GM18499 (cell line): ENCODE results near the gene RELCH.
"Not testable (repeated sequence)": the region's sequence is repeated elsewhere in the genome, so short reads cannot be mapped to it uniquely, and the experiment has no call there.

Experiments used
- ATAC-seq: cut with Tn5 transposase; IDR thresholded peaks from one replicate; pipeline ENCODE4 v1.9.1; 2021; ENCODE audit warnings: moderate number of reproducible peaks; ENCODE audit not compliant: insufficient read depth, unreplicated experiment

RELCH gene, protein sequence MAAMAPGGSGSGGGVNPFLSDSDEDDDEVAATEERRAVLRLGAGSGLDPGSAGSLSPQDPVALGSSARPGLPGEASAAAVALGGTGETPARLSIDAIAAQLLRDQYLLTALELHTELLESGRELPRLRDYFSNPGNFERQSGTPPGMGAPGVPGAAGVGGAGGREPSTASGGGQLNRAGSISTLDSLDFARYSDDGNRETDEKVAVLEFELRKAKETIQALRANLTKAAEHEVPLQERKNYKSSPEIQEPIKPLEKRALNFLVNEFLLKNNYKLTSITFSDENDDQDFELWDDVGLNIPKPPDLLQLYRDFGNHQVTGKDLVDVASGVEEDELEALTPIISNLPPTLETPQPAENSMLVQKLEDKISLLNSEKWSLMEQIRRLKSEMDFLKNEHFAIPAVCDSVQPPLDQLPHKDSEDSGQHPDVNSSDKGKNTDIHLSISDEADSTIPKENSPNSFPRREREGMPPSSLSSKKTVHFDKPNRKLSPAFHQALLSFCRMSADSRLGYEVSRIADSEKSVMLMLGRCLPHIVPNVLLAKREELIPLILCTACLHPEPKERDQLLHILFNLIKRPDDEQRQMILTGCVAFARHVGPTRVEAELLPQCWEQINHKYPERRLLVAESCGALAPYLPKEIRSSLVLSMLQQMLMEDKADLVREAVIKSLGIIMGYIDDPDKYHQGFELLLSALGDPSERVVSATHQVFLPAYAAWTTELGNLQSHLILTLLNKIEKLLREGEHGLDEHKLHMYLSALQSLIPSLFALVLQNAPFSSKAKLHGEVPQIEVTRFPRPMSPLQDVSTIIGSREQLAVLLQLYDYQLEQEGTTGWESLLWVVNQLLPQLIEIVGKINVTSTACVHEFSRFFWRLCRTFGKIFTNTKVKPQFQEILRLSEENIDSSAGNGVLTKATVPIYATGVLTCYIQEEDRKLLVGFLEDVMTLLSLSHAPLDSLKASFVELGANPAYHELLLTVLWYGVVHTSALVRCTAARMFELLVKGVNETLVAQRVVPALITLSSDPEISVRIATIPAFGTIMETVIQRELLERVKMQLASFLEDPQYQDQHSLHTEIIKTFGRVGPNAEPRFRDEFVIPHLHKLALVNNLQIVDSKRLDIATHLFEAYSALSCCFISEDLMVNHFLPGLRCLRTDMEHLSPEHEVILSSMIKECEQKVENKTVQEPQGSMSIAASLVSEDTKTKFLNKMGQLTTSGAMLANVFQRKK

DNA sequence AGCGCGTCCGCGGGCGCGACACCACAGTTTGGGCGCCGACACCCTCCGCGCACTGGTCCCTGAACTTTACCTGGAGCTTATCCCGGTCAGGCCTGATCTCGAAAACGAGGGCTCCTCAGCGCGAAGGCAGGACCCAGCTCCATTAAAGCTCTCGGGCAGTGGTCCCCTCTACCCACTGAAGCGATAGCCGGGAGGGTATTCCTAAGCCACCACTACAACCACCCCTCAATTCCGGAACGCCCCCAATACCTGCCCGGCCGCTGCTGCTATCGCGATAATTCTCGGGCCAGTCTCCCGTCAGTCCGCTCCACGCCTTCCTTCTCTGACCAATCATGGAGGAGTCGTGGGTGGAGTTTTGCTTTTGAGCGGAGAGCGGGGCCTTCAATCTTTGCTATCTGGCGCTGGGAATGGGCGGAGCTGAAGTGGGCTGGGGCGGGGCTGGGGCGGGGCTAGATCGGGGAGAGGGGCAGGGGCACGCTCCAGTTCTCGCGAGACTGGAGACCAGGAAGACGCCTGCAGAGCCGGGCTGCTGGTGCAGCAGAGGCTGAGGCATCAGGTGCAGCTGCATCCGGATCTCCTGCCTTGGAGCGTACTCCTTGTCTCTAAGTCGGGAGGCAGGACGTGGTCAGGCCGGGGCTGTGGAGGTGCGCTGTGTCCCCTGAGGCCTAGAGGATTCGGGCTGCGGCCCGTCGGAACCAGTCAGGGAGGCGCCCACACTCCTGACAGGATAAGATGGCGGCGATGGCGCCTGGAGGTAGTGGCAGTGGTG is at the start of gene RELCH, which contains the start of gene PIGN:
Gene RELCH, plus strand, starts transcription at position 482 of the 769 bp plus-strand sequence. Its CDS starts 251 bp downstream, at position 733.
Gene PIGN, minus strand, starts transcription at position 283 of the 769 bp plus-strand sequence. CDS start 25,703 bp downstream, outside the sequence.
- ATAC-seq = peak; percentile 46

DNA sequence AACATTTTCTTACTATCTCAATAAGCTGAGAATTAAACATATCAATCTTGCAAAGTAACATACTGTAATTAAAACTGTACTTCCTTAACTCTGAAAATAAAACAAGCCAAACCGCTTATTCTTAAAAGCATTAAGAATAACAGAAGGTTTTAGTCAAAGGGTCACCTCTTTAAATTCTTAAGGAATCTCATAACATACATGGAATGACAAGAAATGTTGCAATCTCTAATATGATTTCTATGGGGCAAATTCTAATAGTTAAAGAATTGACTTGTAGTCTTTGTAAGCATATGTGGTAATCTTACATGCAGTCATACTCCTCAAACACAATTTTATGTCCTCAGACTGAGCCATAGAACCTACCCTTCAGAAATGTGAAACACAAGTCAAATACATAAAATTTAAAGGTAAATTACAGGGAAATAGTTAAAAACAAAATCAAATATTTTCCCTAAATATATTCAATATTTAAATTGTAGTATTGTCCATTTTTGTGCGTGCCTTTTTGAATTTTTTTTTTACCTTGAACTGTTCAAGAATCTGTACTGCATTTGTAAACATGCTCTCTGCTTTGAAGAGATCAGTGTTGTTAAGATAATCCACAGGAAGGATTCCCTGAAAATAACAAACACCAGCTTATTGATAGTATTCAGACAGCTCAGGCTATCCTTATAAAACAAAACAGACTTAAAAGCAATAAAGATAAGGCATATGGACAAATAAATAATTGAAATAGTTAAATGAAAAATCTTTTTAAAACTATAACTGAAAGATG is 48.4 kb upstream of the RELCH start:
- ATAC-seq = no peak

DNA sequence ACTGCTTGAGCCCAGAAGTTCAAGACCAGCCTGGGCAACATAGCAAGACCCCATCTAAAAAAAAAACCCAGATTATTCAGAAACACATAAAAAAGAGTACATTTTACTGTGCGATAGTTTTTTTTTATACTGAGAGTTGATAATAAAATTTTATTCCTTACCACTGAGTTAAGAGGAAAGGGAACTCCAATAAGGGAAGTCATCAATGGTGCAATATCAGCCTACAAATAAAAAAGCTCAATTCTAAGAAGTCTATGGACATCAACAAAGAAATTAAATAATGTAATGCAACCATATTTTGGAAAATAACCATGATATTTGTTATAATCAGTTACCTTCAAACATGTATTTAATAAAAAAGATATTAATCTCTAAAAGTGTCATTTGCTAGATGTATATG is 46.8 kb upstream of the RELCH start:
- no peak for ATAC-seq

DNA sequence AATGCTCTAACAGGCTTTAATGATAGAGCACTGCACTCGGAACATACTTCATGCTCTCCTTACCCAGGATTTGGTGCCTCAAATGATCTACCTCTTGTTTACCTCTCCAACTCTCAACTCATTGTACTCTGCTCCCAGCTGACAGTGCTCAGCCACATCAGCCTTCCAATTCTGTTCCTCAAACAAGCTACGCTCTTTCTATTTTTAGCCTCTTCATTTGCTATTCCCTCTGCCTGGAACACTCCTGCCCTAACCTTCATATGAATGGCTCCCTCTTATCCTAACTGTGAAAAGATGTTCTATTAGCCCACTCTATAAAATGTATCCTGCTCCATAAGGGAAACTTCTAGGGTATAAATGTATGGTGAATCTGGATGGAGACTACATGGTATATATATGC is 42.7 kb upstream of the RELCH start:
- no peak for ATAC-seq

DNA sequence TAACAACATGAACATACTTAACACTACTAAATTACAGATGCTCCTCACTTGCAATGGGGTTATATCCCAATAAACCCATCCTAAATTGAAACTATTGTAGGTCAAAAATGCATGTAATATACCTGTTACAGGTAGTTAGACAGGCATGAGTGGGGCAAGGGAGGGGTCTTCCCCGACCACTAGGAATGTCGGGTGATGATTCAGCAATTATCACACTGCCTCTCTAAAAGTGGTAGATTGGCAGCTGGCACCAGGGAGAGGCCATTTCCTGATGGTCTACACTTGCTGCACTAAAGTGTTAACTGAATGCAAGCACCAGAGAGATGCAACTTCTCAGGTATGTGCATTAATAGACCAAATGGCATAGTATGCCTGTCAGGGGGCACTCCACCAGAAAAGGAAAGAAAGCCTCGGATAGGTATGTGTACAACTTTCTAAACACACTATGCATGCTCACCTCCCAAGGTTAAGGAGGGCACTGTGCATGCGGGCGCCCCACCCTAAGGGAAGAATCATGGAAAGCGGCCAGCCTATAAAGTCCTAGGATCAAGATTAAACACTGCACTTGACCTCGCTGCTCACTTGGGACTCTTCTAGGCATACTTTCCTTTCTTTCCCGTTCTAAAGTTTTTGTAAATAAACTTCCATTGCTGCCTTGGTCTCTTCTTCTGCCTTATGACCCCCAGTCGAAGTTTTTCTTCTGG is 35.8 kb upstream of the RELCH start:
- no peak for ATAC-seq

DNA sequence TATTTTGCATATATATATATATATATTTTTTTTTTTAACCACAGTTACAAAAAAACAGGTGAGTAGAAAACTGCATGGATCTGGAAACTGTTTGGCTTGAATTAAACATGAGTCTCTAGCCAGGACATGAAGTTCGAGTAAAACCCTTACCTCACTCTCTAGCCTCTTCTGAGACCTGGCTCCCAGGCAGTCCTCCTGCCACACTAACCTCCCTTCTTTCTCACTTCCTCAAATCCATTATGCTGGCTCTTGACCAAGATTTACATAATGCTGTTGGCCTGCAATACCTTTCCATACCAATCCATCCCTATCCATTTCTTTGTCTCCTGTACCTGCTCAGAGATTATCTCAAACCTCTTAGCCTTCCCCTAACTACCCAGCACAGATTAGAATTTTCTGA is 34.2 kb upstream of the RELCH start:
- ATAC-seq = no peak

DNA sequence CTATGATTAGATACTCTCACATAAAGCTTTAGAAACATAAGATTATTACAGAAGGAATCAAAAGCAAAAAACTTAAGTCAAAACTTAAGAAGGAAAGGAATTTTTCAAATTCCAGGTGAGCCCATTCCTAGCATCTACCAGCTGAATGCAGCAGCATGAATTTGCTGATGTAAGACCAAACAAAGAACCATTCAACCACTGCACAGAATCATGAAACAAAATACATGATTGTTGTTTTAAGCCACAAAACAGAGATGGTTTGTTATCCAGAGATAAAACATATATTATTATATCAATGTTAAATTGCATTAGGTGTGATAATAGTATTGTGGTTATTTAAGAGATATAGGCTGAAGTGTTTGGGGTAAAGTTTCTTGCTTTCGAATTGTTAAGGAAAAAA is 29.2 kb upstream of the RELCH start:
- no peak for ATAC-seq

DNA sequence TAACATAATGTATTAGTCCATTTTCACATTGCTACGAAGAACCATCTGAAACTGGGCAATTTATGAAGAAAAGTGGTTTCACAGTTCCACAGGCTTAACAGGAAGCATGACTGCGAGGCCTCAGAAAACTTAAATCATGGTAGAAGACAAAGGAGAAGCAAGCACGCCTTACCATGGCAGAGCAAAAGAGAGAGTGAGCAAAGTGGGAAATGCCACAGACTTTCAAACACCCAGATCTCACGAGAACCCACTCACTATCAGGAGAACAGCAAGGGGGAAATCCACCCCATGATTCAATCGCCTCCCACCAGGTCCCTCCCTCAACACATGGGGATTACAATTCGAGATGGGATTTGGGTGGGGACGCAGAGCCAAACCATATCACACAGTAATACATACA is 22.7 kb upstream of the RELCH start:
- no peak for ATAC-seq

DNA sequence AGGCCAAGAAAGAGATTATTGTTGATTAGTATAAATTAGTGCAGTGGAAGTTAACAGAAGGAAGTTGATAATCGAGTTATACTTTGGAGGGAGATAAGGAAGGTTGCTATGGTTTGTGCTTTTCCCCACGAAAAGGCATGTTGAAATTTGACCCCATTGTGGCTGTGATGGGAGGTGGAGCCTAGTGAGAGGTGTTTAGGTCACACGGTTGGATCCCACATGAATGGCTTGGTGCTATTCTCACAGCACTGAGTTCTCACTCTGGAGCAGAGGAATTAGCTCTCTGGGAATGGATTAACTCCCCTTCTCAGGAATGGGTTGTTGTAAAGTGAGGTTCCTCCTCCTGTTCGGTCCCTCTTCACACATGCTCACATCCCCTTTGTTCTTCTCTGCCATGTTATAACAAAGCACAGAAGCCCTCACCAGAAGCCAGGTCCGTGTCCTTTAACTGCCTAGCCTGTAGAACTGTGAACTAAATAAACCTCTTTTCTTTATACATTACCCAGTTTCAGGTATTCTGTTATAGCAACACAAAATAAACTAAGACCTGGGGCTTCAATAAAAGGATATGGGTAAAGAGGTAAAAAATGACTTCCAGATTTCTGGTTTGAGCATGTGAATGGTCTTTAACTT is 22.1 kb upstream of the RELCH start:
- ATAC-seq = no peak

DNA sequence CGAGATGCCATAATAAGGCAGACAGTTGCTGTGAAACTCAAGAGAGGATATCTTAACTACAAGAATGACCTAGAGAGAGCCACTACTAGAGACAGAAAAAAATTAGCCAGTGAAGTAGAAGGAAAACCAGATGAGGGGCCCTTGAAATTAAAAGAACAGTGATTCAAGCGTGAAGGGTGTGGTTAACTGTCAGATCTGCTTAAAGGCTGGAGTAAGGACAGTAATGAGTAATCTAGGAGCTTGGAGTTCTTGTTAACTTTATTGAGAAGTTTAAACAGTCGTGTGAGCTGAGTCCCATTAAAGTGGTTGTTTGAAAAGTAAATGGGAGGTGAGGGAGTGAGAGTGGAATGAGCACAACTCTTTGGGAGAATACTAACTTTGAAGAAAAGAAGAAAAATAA is 21.5 kb upstream of the RELCH start:
- ATAC-seq = no peak

DNA sequence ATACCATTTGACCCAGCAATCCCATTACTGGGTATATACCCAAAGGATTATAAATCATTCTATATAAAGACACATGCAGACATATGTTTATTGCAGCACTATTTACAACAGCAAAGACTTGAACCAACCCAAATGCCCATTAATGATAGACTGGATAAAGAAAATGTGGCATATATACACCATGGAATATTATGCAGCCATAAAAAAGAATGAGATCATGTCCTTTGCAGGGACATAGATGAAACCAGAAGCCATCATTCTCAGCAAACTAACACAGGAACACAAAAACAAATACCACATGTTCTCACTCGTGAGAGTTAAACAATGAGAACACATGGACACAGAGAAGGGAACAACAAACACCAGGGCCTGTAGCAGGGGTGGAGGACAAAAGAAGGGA is 20.5 kb upstream of the RELCH start:
- ATAC-seq = not testable (repeated sequence)

DNA sequence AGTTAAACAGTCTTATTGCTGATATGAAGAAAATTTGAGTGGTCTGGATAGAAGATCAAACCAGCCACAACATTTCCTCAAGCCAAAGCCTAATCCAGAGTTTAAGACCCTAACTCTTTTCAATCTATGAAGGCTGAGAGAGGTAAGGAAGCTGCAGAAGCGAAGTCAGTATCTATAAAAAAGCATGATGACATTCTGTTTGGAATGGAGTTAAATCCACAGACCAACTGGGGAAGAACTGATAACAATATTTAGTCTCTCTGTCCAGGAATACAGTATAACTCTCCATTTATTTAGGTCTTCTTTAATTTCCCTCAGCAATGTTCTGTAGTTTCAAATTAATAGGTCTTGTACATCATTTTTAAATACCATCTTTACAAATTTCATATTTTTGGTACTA is 16.2 kb upstream of the RELCH start:
- no peak for ATAC-seq

DNA sequence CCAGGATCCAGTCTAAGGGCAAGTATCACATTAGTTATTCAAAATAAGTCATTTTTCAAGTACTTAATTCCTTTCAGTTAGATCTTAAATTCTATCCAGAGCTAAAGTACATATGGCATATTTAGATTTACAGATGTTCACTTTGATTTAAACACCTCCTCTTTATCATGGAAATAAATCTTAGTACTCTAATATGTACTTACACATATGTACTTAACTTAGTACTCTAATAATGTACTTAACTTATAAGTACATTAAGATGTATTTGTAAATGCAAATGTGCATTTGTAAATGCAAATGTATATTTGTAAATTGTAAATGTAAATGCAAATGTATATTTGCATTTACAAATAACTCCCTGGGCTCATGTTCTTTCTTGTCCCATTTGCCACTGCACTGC is 14.8 kb upstream of the RELCH start:
- ATAC-seq = no peak

DNA sequence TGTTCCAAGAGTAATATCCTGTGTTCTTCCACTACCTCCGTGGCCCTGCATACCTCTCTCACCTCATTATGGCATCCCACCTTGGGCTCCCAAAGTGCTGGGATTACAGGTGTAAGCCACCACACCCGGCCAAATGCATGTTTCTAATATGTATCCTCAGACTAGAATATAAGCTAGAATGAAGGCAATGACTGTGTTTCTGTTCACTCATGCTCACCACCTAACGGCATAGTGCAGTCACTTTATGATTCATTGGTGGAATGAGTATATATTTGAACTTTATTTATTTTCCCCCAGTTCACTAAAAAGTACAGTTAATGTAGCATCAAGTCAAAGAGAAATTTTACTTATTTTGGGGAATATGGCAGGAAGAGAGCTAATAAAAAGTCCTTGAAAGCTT is 11.5 kb upstream of the RELCH start:
- no peak for ATAC-seq

DNA sequence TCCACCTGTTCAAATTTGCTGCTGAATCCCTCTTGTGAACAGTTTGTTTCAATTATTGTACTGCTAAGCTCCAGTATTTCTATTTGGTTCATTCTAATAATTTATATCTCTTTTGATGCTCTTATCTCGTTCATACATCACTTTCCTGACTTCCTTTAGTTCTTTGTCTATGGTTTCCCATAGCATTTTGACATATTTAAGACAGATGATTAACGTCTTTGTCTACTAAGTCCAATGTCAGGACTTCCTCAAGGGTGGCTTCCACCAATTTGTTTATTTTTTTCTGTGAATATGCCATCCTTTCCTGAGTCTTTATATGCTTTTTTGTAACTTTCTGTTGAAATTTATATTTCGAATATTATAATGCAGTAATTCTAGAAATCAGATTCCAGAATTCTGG is 9.8 kb upstream of the RELCH start:
- ATAC-seq = no peak

DNA sequence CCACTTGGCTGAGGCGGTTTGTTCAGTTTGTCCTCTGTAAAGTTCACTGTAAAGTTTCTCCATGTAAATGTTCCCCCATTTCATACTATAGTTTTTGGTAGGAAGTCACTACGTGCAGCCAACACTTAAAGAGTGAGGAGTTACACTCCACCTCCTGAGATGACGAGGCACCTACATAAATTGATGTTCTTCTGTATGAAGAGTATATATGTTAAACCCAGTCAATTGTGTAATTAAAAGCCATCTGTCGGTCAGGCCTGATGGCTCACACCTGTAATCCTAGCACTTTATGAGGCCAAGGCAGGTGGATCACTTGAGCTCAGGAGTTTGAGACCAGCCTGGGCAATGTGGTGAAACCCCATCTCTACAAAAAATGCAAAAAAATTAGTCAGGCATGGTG is 7.8 kb upstream of the RELCH start:
- ATAC-seq = no peak

DNA sequence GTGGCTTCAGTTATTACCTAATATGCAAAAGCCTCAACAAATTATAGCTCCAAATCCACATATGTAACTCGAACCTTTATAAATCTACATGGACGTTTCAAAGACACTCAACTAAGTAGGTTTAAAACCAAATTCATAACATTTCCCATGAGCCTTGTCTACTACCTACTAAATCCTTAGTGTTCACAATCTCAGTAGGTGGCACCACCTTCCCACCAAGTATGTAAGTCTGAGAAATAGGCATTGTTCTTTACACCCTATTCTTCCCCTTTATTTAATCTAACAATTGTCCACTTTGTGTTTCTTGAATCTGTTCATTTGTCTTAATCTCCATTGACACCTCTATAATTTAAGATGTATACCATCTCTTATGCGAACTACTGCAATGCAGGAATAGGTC is 4.8 kb upstream of the RELCH start:
- no peak for ATAC-seq

DNA sequence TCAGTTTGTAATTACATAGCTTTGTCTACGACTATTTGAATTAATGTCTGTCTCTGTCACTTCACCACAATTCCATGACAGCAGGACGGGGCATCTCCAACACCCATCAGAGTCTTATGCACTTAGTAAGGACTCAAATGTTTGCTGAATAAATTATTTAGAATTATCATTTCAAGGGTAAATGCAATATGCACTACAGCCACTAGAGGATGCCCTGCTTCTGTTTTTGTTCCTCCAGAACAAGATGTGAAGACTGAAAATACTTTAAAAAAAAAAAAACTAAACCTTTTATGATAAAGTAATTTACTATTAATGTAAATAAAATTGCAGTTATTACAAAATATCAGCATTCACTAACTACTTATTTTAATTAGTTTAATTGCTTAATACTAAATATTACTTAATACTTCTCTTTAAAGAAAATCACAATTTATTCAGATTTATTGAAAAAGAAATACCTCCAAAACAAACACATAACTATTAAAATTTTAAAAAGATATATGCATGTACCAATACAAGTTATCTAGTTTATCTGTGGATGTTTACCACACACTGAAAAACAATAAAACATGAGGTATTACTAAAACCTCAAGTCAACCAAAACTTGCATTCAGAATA is 3.4 kb upstream of the RELCH start:
- ATAC-seq = no peak
